ENCODE results near the gene CENPM.

- TF ChIP-seq CTCF (IDR thresholded peaks at IDR 0.05) (no peak), ZFX (IDR thresholded peaks at IDR 0.05; ENCODE audit: borderline replicate concordance) (no peak)
Observed at GRCh38 chr22:41948142-41948541, 1.2 kb upstream of the CENPM start.

Data from 22Rv1 (cell line).